Natural killer cell (primary cell): ENCODE results near the gene MIS12. TPM values are rescaled to one million over a fixed set of nuclear protein-coding genes. Genes with fewer than 3 reads are reported as not detected.
A peak's percentile ranks its signal among the peaks of the same experiment; 100 is the strongest.

Experiments used
- ATAC-seq, 3 donors: fragments of 150-1000 bp in 2 of 3; fragments of 200-7000 bp in 1 of 3; cut with Tn5 transposase; 1 replicate in 1 of 3; 2 replicates in 2 of 3; pipeline ENCODE4 v1.10.0; 2021; ENCODE audit warnings: mild to moderate bottlenecking in 2 of 3, moderate library complexity in 2 of 3
- DNase-seq, 2 donors: peaks; one replicate each; pipeline versions ENCODE4 v3.0.0 to v3.0.0-alpha.2; 2013 to 2021; ENCODE audit warnings: mixed read lengths in 1 of 2
- H3K27ac ChIP-seq: one replicate; pipeline ENCODE4 v1.5.1; 2013; ENCODE audit warnings: mild to moderate bottlenecking, low read length
- H3K27me3 ChIP-seq: one replicate; pipeline ENCODE4 v1.6.1; 2013; ENCODE audit warnings: low read length; ENCODE audit not compliant: control insufficient read depth, insufficient read depth
- H3K36me3 ChIP-seq: one replicate; pipeline ENCODE4 v1.6.1; 2013; ENCODE audit warnings: low read length; ENCODE audit not compliant: control insufficient read depth, insufficient read depth
- H3K4me1 ChIP-seq: one replicate; pipeline ENCODE4 v1.6.1; 2013; ENCODE audit warnings: low read length; ENCODE audit not compliant: control insufficient read depth, insufficient read depth
- H3K4me3 ChIP-seq: one replicate; pipeline ENCODE4 v1.5.1; 2013; ENCODE audit warnings: low read length
- H3K9me3 ChIP-seq: one replicate; pipeline ENCODE4 v1.6.1; 2013; ENCODE audit warnings: low read length; ENCODE audit not compliant: control insufficient read depth, insufficient read depth
- H3K27ac Mint-ChIP-seq, 2 donors: one replicate each; pipeline ENCODE4 v1.8.0; 2022; ENCODE audit warnings: mild to moderate bottlenecking in 2 of 2, mixed read lengths in 2 of 2, moderate library complexity in 1 of 2
- H3K27me3 Mint-ChIP-seq, 2 donors: one replicate each; pipeline ENCODE4 v1.8.0; 2022; ENCODE audit warnings: low read depth in 2 of 2, mixed read lengths in 2 of 2
- H3K36me3 Mint-ChIP-seq: one replicate; pipeline ENCODE4 v1.8.0; 2022; ENCODE audit warnings: mixed read lengths
- H3K4me1 Mint-ChIP-seq, 2 donors: one replicate each; pipeline ENCODE4 v1.8.0; 2022; ENCODE audit warnings: mixed read lengths in 2 of 2
- H3K4me3 Mint-ChIP-seq: one replicate; pipeline ENCODE4 v1.8.0; 2022; ENCODE audit warnings: mild to moderate bottlenecking, moderate library complexity, mixed read lengths
- H3K9me3 Mint-ChIP-seq, 2 donors: one replicate each; pipeline ENCODE4 v1.8.0; 2022; ENCODE audit warnings: mixed read lengths in 2 of 2
- WGBS: methylation state at CpG from one replicate; pipeline ENCODE4 v1.1.7; 2013; ENCODE audit warnings: missing lambda C conversion rate; ENCODE audit not compliant: insufficient coverage; 5-methylcytosine and 5-hydroxymethylcytosine counted together
- intact Hi-C: fragments of 100-400 bp; cut with micrococcal nuclease; formaldehyde crosslinking; loops from one replicate; pipeline ENCODE4 v1.14.2; 2022
- total RNA-seq, 4 donors: library from RNA; stranded (reverse); fragments of 120-200 nt in 1 of 4; gene quantifications; one replicate each; pipeline versions ENCODE4 v1.2.3 to v1.2.4, GENCODE V29; 2013 to 2022
- TF ChIP-seq, protein P1 (sequence below): fragments of 200-600 bp; IDR thresholded peaks from one replicate; pipeline ENCODE4 v1.8.0; 2022; ENCODE audit warnings: antibody characterized with exemption

Gene MIS12
- total RNA-seq, 3 donors from 2014 or later (not counting 1 experiment from before 2014, with no cell fraction given) = 26.8 to 35.3 (median 29.3) TPM

DNA sequence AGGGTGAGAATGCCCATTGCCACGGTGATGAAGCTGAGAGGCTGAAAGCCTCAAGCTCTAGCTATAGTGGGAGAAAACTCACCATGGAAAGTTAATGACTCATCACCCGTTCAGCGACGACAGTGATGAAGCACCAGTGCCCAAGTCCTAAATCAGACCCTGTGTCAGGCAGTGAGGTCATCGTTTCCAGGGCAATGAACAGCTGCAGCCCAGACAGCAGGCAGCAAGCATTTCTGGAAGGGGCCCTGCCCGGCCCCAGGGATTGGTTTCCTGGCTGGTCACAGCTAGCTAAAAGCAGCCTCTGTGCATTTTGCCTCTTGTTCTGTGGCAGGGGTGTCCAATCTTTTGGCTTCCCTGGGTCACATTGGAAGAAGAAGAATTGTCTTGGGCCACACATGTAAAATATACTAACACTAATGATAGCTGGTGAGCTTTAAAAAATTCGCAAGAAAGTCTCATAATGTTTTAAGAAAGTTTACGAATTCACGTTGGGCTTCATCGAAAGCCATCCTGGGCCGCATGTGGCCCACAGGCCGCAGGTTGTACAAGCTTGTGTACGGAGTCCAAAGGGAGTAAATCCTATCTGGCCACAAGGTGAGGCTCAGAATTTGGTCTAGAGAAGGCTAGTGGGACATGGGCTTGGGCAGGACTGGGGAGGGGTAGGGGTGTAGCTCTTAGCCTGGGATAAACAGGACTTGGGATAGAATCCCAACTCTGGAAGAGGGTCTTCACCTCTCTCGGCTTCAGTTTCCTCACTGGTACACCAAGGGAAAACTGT is 40.6 kb downstream of the MIS12 start:
- peaks cover 80% of the 10 kb centered on the region for H3K36me3 ChIP-seq
- Mint-ChIP-seq H3K27ac (no peak overlapping the region), H3K4me1 (no peaks in the 10 kb centered on the region), H3K27me3 (no peaks in the 10 kb centered on the region), H3K36me3 (peaks cover 31% of the 10 kb centered on the region), H3K9me3 (no peaks in the 10 kb centered on the region), H3K4me3 (no peak overlapping the region)
- H3K9me3 ChIP-seq = no peaks in the 10 kb centered on the region
- 60% methylated on average over 14 of the region's 14 CpGs for WGBS
- intact Hi-C loops = no loop called here
- no peaks in the 10 kb centered on the region for H3K4me1 ChIP-seq
- H3K27ac ChIP-seq = no peak overlapping the region
- H3K27me3 ChIP-seq = no peaks in the 10 kb centered on the region
- no peak for DNase-seq
- TF ChIP-seq, protein P1, sequence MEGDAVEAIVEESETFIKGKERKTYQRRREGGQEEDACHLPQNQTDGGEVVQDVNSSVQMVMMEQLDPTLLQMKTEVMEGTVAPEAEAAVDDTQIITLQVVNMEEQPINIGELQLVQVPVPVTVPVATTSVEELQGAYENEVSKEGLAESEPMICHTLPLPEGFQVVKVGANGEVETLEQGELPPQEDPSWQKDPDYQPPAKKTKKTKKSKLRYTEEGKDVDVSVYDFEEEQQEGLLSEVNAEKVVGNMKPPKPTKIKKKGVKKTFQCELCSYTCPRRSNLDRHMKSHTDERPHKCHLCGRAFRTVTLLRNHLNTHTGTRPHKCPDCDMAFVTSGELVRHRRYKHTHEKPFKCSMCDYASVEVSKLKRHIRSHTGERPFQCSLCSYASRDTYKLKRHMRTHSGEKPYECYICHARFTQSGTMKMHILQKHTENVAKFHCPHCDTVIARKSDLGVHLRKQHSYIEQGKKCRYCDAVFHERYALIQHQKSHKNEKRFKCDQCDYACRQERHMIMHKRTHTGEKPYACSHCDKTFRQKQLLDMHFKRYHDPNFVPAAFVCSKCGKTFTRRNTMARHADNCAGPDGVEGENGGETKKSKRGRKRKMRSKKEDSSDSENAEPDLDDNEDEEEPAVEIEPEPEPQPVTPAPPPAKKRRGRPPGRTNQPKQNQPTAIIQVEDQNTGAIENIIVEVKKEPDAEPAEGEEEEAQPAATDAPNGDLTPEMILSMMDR = no peak
- H3K4me3 ChIP-seq = no peak overlapping the region
- peak in 1 of 3 donors; percentile 52 for ATAC-seq

DNA sequence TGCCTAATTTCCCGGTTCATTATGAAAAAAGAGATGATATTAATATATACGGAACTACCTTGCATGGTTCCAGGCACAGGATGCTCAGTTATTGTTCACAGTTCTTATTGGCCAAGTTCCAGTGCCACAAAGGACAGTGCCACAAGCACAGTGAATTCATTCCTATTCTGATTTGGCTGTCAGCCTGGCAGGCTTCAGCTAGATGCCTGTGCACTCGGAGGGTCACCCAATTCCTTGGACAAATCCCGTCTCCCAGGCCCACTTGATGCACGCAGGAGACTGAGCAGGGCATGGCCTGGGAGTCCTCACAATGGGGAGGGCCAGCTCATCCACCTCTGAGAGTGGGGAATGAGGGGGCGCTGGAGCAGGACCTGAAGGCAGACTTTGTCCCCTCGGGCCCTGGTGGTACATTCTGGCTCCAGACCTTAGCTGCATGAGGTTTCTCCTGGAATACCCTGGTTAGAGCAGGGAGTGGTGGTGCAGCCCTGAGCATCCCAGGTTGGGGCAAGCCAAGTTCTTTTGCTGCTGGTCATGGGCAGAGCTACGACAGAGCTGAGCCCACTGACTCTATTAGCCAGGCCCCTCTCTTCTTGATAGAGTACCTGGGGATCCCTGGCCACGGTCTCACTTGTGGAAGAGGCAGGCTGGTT is 41.4 kb downstream of the MIS12 start:
- peak in 1 of 3 donors; percentile 19 for ATAC-seq
- H3K27me3 ChIP-seq = no peaks in the 10 kb centered on the region
- H3K4me3 ChIP-seq = no peak overlapping the region
- no peaks in the 10 kb centered on the region for H3K9me3 ChIP-seq
- peaks cover 81% of the 10 kb centered on the region for H3K36me3 ChIP-seq
- Mint-ChIP-seq H3K9me3 (no peaks in the 10 kb centered on the region), H3K27ac (peak overlapping the region in 1 of 2 donors; percentile 8), H3K27me3 (no peaks in the 10 kb centered on the region), H3K4me1 (no peaks in the 10 kb centered on the region), H3K36me3 (peaks cover 37% of the 10 kb centered on the region), H3K4me3 (no peak overlapping the region)
- no peaks in the 10 kb centered on the region for H3K4me1 ChIP-seq
- intact Hi-C loops = no loop called here
- no peak for DNase-seq
- TF ChIP-seq, protein P1 = no peak
- WGBS = 96% methylated on average over 9 of the region's 9 CpGs
- H3K27ac ChIP-seq = no peak overlapping the region

DNA sequence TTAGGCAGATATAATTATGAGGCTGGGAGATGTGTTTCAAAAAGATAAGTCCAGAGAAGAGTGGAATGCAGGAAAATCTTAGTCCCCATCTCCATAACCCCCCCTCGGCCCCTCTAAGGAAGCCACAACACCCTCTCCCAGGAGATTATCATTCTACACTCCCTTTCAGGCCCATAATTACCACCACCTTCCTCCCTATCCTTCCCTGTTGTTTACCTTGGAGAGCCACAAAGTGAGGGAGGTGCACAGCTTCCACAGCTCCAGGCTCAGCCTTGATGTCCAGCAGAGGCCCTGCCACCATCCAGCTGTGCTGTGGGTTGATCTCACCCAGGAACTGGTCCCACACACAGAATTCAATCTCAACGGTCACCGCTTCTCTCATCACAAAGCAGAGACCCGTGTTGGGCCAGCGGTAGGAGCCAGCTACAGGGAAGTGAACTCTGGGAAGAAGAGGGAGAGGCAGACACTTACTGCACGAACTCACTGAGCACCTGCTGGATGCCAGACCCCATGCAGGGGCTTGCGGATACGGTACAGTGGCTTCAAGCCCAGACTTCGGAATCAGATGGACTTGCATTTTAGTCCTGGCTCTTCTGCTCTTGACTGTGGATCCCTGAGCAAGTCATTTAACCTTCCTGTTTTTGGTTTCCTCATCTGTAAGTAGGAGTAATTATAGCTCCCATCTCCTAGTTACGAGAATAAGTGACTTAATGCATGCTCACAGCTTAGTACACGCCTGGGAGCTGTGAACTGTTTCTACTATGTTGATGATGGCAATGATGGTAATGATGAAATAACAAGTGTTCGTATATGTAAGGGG is 44.1 kb downstream of the MIS12 start:
- no peaks in the 10 kb centered on the region for H3K27me3 ChIP-seq
- no peaks in the 10 kb centered on the region for H3K4me1 Mint-ChIP-seq
- no peak overlapping the region for H3K27ac Mint-ChIP-seq
- H3K27me3 Mint-ChIP-seq = no peaks in the 10 kb centered on the region
- peaks cover 74% of the 10 kb centered on the region for H3K36me3 ChIP-seq
- DNase-seq = no peak
- intact Hi-C loops = no loop called here
- no peaks in the 10 kb centered on the region for H3K4me1 ChIP-seq
- TF ChIP-seq, protein P1 = no peak
- no peak overlapping the region for H3K4me3 ChIP-seq
- H3K36me3 Mint-ChIP-seq = peaks cover 31% of the 10 kb centered on the region
- no peaks in the 10 kb centered on the region for H3K9me3 ChIP-seq
- H3K27ac ChIP-seq = no peak overlapping the region
- no peak overlapping the region for H3K4me3 Mint-ChIP-seq
- no peaks in the 10 kb centered on the region for H3K9me3 Mint-ChIP-seq
- WGBS = over 99% methylated on average over 9 of the region's 12 CpGs
- ATAC-seq = no peak
